Uterus (tissue), 4 donors: ENCODE results near the gene CHCHD2. TPM values are rescaled to one million over a fixed set of nuclear protein-coding genes. Genes with fewer than 3 reads are reported as not detected.
"Not testable (repeated sequence)": the region's sequence is repeated elsewhere in the genome, so short reads cannot be mapped to it uniquely, and the experiment has no call there.

Experiments used
- DNase-seq, 2 donors: peaks; one replicate each; pipeline ENCODE4 v3.0.0-alpha.2; 2019 to 2020
- H3K27ac ChIP-seq, 2 donors: fragments of 200-600 bp; sonication (generic); 1 replicate in 1 of 2; 2 replicates in 1 of 2; pipeline ENCODE4 v1.5.1; 2016 to 2018
- H3K27me3 ChIP-seq, 2 donors: fragments of 200-600 bp; sonication (generic); one replicate each; pipeline ENCODE4 v1.5.1; 2018 to 2019; ENCODE audit warnings: control low read depth in 1 of 2
- H3K36me3 ChIP-seq, 2 donors: fragments of 200-600 bp; sonication (generic); one replicate each; pipeline ENCODE4 v1.5.1; 2019; ENCODE audit warnings: control low read depth in 1 of 2
- H3K4me1 ChIP-seq, 2 donors: fragments of 200-600 bp; sonication (generic); one replicate each; pipeline ENCODE4 v1.5.1; 2018 to 2019; ENCODE audit warnings: control low read depth in 1 of 2
- H3K4me3 ChIP-seq, 2 donors: fragments of 200-600 bp; sonication (generic); 1 replicate in 1 of 2; 2 replicates in 1 of 2; pipeline ENCODE4 v1.5.1; 2018 to 2019; ENCODE audit warnings: mild to moderate bottlenecking in 1 of 2
- H3K9me3 ChIP-seq, 2 donors: fragments of 200-600 bp; sonication (generic); one replicate each; pipeline ENCODE4 v1.5.1; 2019; ENCODE audit warnings: control low read depth in 1 of 2
- CTCF ChIP-seq, 4 experiments: fragments of 200-600 bp in 2 of 4; fragments of 450-650 bp in 2 of 4; sonication (generic) in 2 of 4; IDR thresholded peaks; one replicate each; pipeline ENCODE4 v1.5.1; 2016 to 2019; ENCODE audit warnings: antibody characterized with exemption in 4 of 4, mild to moderate bottlenecking in 2 of 4, moderate library complexity in 1 of 4
- POLR2A ChIP-seq, 2 donors: fragments of 450-650 bp; IDR thresholded peaks; one replicate each; pipeline ENCODE4 v1.6.1; 2016; ENCODE audit warnings: antibody characterized with exemption in 2 of 2, mild to moderate bottlenecking in 1 of 2, moderate library complexity in 1 of 2
- intact Hi-C: fragments of 100-400 bp; cut with DNase I; formaldehyde crosslinking; loops from one replicate; pipeline ENCODE4 v1.15.1; 2023; ENCODE audit warnings: low total_unique reads
- total RNA-seq, 4 donors: library from RNA; depleted of rRNA in 3 of 4; stranded (reverse); fragments of >200 nt in 3 of 4; gene quantifications; one replicate each; pipeline versions ENCODE4 v1.1.0 to v1.2.4, GENCODE V29; 2014 to 2023
- donor health status: DM: yes; HTN: yes; CAD: no.

The CHCHD2 gene
- total RNA-seq, 4 donors from 2014 or later, result 193 to 900 (median 353) TPM

- Histone ChIP-seq H3K4me1 (no peaks in the 10 kb centered on the region), H3K36me3 (no peaks in the 10 kb centered on the region), H3K27ac (no peak overlapping the region), H3K9me3 (no peaks in the 10 kb centered on the region), H3K4me3 (no peak overlapping the region), H3K27me3 (no peaks in the 10 kb centered on the region)
- no peak for DNase-seq
- intact Hi-C loops, result no loop called here
- TF ChIP-seq POLR2A (IDR thresholded peaks at IDR 0.05) (no peak), CTCF (IDR thresholded peaks at IDR 0.05) (no peak)
Measured at GRCh38 chr7:56121440-56121839, 15.2 kb upstream of the CHCHD2 start.

DNA sequence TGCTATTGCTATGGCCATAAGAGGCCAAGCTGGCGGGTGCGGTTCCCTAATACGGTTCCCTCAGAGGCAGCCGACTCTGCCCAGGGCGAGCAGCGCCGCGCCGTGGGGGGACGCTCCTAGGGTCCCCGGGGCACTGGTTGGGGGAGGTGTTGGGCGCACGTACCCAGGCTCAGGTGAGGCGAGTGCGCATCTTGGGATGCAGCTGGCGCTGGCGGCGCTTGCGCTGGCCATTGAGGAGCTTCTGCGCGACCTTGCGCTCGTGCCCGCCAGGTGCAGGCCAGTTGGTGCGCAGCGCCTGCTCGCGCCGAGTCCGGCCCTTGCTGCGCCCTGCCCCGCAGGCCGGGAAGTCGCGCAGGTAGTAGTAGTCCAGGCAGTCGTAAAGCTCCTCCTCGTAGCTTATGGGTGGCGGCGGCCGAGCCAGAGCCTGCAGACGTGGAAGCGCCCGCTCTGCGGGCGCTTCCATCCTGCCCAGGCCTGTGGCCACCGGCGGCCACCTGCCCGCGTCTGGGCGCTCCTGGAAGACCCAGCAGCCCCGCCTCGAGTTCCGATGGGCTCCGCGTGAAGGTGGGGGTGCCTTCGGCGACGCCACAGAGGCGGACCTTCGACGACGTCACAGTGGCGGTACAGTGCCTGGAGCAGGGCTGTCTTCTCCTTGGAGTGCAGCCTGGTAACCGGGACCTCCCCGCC is 9.7 kb upstream of the CHCHD2 start, which contains the start of gene NUPR2:
Gene NUPR2 (minus strand): TSS at position 566 of the 687 bp plus-strand sequence. CDS start 103 bp downstream, at position 463.
- Histone ChIP-seq H3K4me1 (peaks cover 0 to 4% of the 10 kb centered on the region in 2 donors), H3K9me3 (no peaks in the 10 kb centered on the region), H3K27ac (no peak within 1 kb of the TSS), H3K27me3 (peaks cover 0 to 5% of the 10 kb centered on the region in 2 donors), H3K36me3 (no peaks in the 10 kb centered on the region), H3K4me3 (no peak within 1 kb of the TSS)
- TF ChIP-seq POLR2A (IDR thresholded peaks at IDR 0.05) (no peak), CTCF (IDR thresholded peaks at IDR 0.05) (no peak)
- no peak for DNase-seq
- intact Hi-C loops, result no loop called here

- intact Hi-C loops, H3K27ac ChIP-seq, H3K27me3 ChIP-seq, H3K4me3 ChIP-seq, H3K9me3 ChIP-seq, H3K36me3 ChIP-seq, DNase-seq, H3K4me1 ChIP-seq: not testable (repeated sequence)
Measured at GRCh38 chr7:56112244-56112643, 6.0 kb upstream of the CHCHD2 start.

- TF ChIP-seq POLR2A (IDR thresholded peaks at IDR 0.05), result no peak
- no peak for TF ChIP-seq CTCF (IDR thresholded peaks at IDR 0.05)
- Histone ChIP-seq H3K36me3 (no peaks in the 10 kb centered on the region), H3K4me1 (peaks cover 0 to under 1% of the 10 kb centered on the region in 2 donors), H3K9me3 (no peaks in the 10 kb centered on the region), H3K27me3 (peaks cover 0 to 3% of the 10 kb centered on the region in 2 donors), H3K27ac (no peak overlapping the region), H3K4me3 (no peak overlapping the region)
- DNase-seq, result no peak
- intact Hi-C loops, result no loop called here
Measured at GRCh38 chr7:56110611-56111010, 4.3 kb upstream of the CHCHD2 start.

DNA sequence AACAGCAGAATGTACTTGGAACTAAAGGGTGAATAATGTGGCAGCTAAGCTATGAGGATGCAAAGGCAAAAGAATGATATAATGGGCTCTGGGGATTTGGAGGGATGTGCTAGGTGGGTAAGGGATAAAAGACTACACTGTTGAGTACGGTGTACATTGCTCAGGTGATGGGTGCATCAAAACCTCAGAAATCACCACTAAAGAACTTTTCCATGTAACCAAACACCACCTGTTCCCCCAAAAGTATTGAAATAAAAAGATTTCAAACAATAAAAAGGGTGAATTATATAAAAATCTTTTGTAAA is 1.6 kb upstream of the CHCHD2 start:
- no peaks in the 10 kb centered on the region for H3K36me3 ChIP-seq
- intact Hi-C loops, result no loop called here
- H3K27me3 ChIP-seq, result peaks cover 0 to 3% of the 10 kb centered on the region in 2 donors
- no peak for DNase-seq
- H3K4me1 ChIP-seq, result peaks cover 8% of the 10 kb centered on the region in 2 donors
- H3K4me3 ChIP-seq, result no peak overlapping the region
- no peak for TF ChIP-seq CTCF (IDR thresholded peaks at IDR 0.05)
- no peak for TF ChIP-seq POLR2A (IDR thresholded peaks at IDR 0.05)
- H3K27ac ChIP-seq, result no peak overlapping the region
- H3K9me3 ChIP-seq, result no peaks in the 10 kb centered on the region
